ENCODE results near the gene KIF26B. TPM values are rescaled to one million over a fixed set of nuclear protein-coding genes. Genes with fewer than 3 reads are reported as not detected.
"Not testable (repeated sequence)": the region's sequence is repeated elsewhere in the genome, so short reads cannot be mapped to it uniquely, and the experiment has no call there.

The KIF26B gene
- total RNA-seq, 1 donor from 2014 or later, result 0.13 TPM

GRCh38 chr1:245671966-245672767 lies 517.4 kb downstream of the KIF26B start:
- Mint-ChIP-seq H3K27me3 (ENCODE audit: insufficient read depth) (no peaks in the 10 kb centered on the region), H3K27ac (no peak overlapping the region), H3K36me3 (ENCODE audit: low read depth) (no peaks in the 10 kb centered on the region), H3K9me3 (no peaks in the 10 kb centered on the region), H3K4me1 (ENCODE audit: low read depth) (no peaks in the 10 kb centered on the region), H3K4me3 (no peak overlapping the region)
- no peak for DNase-seq (ENCODE audit: low spot score)
- intact Hi-C loops (cut with micrococcal nuclease), result no loop called here

GRCh38 chr1:245672836-245673656 lies 518.3 kb downstream of the KIF26B start:
- H3K27me3 Mint-ChIP-seq (ENCODE audit: insufficient read depth); H3K4me3 Mint-ChIP-seq; H3K27ac Mint-ChIP-seq; DNase-seq (ENCODE audit: low spot score); H3K36me3 Mint-ChIP-seq (ENCODE audit: low read depth); H3K4me1 Mint-ChIP-seq (ENCODE audit: low read depth); intact Hi-C loops (cut with micrococcal nuclease); H3K9me3 Mint-ChIP-seq: not testable (repeated sequence)

GRCh38 chr1:245673881-245674414 lies 519.2 kb downstream of the KIF26B start:
- Mint-ChIP-seq H3K4me1 (ENCODE audit: low read depth) (no peaks in the 10 kb centered on the region), H3K9me3 (no peaks in the 10 kb centered on the region), H3K4me3 (no peak overlapping the region), H3K27me3 (ENCODE audit: insufficient read depth) (no peaks in the 10 kb centered on the region), H3K27ac (no peak overlapping the region), H3K36me3 (ENCODE audit: low read depth) (no peaks in the 10 kb centered on the region)
- no peak for DNase-seq (ENCODE audit: low spot score)
- intact Hi-C loops (cut with micrococcal nuclease), result no loop called here

GRCh38 chr1:245677461-245678240 lies 522.9 kb downstream of the KIF26B start:
- no peak overlapping the region for H3K27ac Mint-ChIP-seq
- H3K4me1 Mint-ChIP-seq (ENCODE audit: low read depth), result no peaks in the 10 kb centered on the region
- intact Hi-C loops (cut with micrococcal nuclease), result no loop called here

GRCh38 chr1:245678860-245679411 lies 524.2 kb downstream of the KIF26B start:
- Mint-ChIP-seq H3K4me3 (no peak overlapping the region), H3K27ac (no peak overlapping the region), H3K9me3 (no peaks in the 10 kb centered on the region), H3K27me3 (ENCODE audit: insufficient read depth) (no peaks in the 10 kb centered on the region), H3K36me3 (ENCODE audit: low read depth) (no peaks in the 10 kb centered on the region), H3K4me1 (ENCODE audit: low read depth) (no peaks in the 10 kb centered on the region)
- no peak for DNase-seq (ENCODE audit: low spot score)
- intact Hi-C loops (cut with micrococcal nuclease), result no loop called here

More at GRCh38 chr1:245677461-245678240, 522.9 kb downstream of the KIF26B start:
- Mint-ChIP-seq H3K9me3 (no peaks in the 10 kb centered on the region), H3K27me3 (ENCODE audit: insufficient read depth) (no peaks in the 10 kb centered on the region), H3K36me3 (ENCODE audit: low read depth) (no peaks in the 10 kb centered on the region), H3K4me3 (no peak overlapping the region)
- no peak for DNase-seq (ENCODE audit: low spot score)

- H3K36me3 Mint-ChIP-seq (ENCODE audit: low read depth), result no peaks in the 10 kb centered on the region
- no peaks in the 10 kb centered on the region for H3K4me1 Mint-ChIP-seq (ENCODE audit: low read depth)
- H3K9me3 Mint-ChIP-seq, result no peaks in the 10 kb centered on the region
- H3K27me3 Mint-ChIP-seq (ENCODE audit: insufficient read depth), result no peaks in the 10 kb centered on the region
- DNase-seq (ENCODE audit: low spot score), result no peak
- H3K4me3 Mint-ChIP-seq, result no peak overlapping the region
- no peak overlapping the region for H3K27ac Mint-ChIP-seq
- intact Hi-C loops (cut with micrococcal nuclease), result no loop called here
These were observed 525.3 kb downstream of the KIF26B start for GRCh38 chr1:245679821-245680780.

GRCh38 chr1:245682638-245683628 lies 528.1 kb downstream of the KIF26B start:
- no peak overlapping the region for H3K4me3 Mint-ChIP-seq
- intact Hi-C loops (cut with micrococcal nuclease), result no loop called here
- H3K27ac Mint-ChIP-seq, result no peak overlapping the region
- H3K27me3 Mint-ChIP-seq (ENCODE audit: insufficient read depth), result no peaks in the 10 kb centered on the region
- H3K36me3 Mint-ChIP-seq (ENCODE audit: low read depth), result no peaks in the 10 kb centered on the region
- no peak for DNase-seq (ENCODE audit: low spot score)
- no peaks in the 10 kb centered on the region for H3K4me1 Mint-ChIP-seq (ENCODE audit: low read depth)
- H3K9me3 Mint-ChIP-seq, result no peaks in the 10 kb centered on the region

- no peak overlapping the region for H3K4me3 Mint-ChIP-seq
- H3K27ac Mint-ChIP-seq, result no peak overlapping the region
- no peaks in the 10 kb centered on the region for H3K4me1 Mint-ChIP-seq (ENCODE audit: low read depth)
- no peak for DNase-seq (ENCODE audit: low spot score)
- no peaks in the 10 kb centered on the region for H3K36me3 Mint-ChIP-seq (ENCODE audit: low read depth)
- H3K9me3 Mint-ChIP-seq, result no peaks in the 10 kb centered on the region
- no peaks in the 10 kb centered on the region for H3K27me3 Mint-ChIP-seq (ENCODE audit: insufficient read depth)
- intact Hi-C loops (cut with micrococcal nuclease), result no loop called here
These were observed 528.9 kb downstream of the KIF26B start for GRCh38 chr1:245683676-245684075.

GRCh38 chr1:245684166-245684565 lies 529.4 kb downstream of the KIF26B start:
- intact Hi-C loops (cut with micrococcal nuclease), result no loop called here
- Mint-ChIP-seq H3K36me3 (ENCODE audit: low read depth) (no peaks in the 10 kb centered on the region), H3K9me3 (no peaks in the 10 kb centered on the region), H3K27me3 (ENCODE audit: insufficient read depth) (no peaks in the 10 kb centered on the region), H3K27ac (no peak overlapping the region), H3K4me1 (ENCODE audit: low read depth) (no peaks in the 10 kb centered on the region), H3K4me3 (no peak overlapping the region)
- DNase-seq (ENCODE audit: low spot score), result no peak

- no peaks in the 10 kb centered on the region for H3K9me3 Mint-ChIP-seq
- intact Hi-C loops (cut with micrococcal nuclease), result no loop called here
- no peak for DNase-seq (ENCODE audit: low spot score)
These were observed 529.8 kb downstream of the KIF26B start for GRCh38 chr1:245684571-245684970.

More at GRCh38 chr1:245684571-245684970, 529.8 kb downstream of the KIF26B start:
- no peaks in the 10 kb centered on the region for H3K36me3 Mint-ChIP-seq (ENCODE audit: low read depth)
- H3K27me3 Mint-ChIP-seq (ENCODE audit: insufficient read depth), result no peaks in the 10 kb centered on the region
- H3K4me3 Mint-ChIP-seq, result no peak overlapping the region
- H3K27ac Mint-ChIP-seq, result no peak overlapping the region
- H3K4me1 Mint-ChIP-seq (ENCODE audit: low read depth), result no peaks in the 10 kb centered on the region
